Activated CD4-positive, alpha-beta memory T cell treated with anti-CD3 and anti-CD28 coated beads for 36 hours (primary cell): ENCODE data around the gene DNHD1. TPM values are rescaled to one million over a fixed set of nuclear protein-coding genes. Genes with fewer than 3 reads are reported as not detected.

Experiments
- CTCF ChIA-PET: fragments of 350-600 bp; sonication (Branson Sonifier 250); formaldehyde crosslinking; loops from one replicate; lab custom pipeline; 2021; ENCODE audit warnings: antibody characterized with exemption, inconsistent platforms; lab: Charles Lee
- POLR2A ChIA-PET: fragments of 350-600 bp; sonication (Branson Sonifier 250); formaldehyde crosslinking; loops from one replicate; lab custom pipeline; 2021; ENCODE audit warnings: antibody characterized with exemption; lab: Charles Lee
- DNase-seq: peaks from one replicate; pipeline ENCODE4 v3.0.0-alpha.2; 2020
- H3K27ac Mint-ChIP-seq: one replicate; pipeline ENCODE4 v1.8.0; 2021; ENCODE audit warnings: mixed read lengths
- H3K27me3 Mint-ChIP-seq: one replicate; pipeline ENCODE4 v1.8.0; 2021; ENCODE audit warnings: mixed read lengths
- H3K36me3 Mint-ChIP-seq: one replicate; pipeline ENCODE4 v1.8.0; 2021; ENCODE audit warnings: mixed read lengths
- H3K4me1 Mint-ChIP-seq: one replicate; pipeline ENCODE4 v1.8.0; 2021; ENCODE audit warnings: low read depth, mixed read lengths
- H3K4me3 Mint-ChIP-seq: one replicate; pipeline ENCODE4 v1.8.0; 2021; ENCODE audit warnings: mild to moderate bottlenecking, mixed read lengths
- H3K9me3 Mint-ChIP-seq: one replicate; pipeline ENCODE4 v1.8.0; 2021; ENCODE audit warnings: mixed read lengths
- intact Hi-C: fragments of 100-400 bp; cut with micrococcal nuclease; formaldehyde crosslinking; loops from one replicate; pipeline ENCODE4 v1.15.1; 2023
- total RNA-seq, 2 experiments: library from RNA; stranded (reverse); gene quantifications; one replicate each; pipeline ENCODE4 v1.2.3, GENCODE V29; 2021

DNHD1 gene
- total RNA-seq, 2 experiments from 2014 or later = 18.6 to 20.3 TPM

DNA sequence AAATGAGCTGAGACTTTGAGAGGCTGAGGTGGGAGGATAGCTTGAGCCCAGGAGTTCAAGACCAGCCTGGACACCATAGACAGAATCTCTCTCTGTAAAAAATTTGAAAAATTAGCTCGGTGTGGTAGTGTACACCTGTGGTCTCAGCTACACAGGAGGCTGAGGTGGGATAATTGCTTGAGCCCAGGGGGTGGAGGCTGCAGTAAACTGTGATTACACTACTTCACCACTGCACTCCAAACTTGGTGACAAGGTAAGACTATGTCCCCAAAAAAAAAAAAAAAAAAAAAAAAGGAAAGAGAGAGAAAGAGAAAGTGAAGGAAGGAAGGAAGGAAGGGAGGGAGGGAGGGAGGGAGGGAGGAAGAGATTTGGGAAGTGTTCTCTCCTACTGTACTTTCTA lies 81.1 kb downstream of the DNHD1 start:
- CTCF ChIA-PET = interaction anchor here (0.8 to 1.9 kb wide), 2 partner anchors 180 to 199 kb away, joined by 3 to 5 read pairs; no protein-coding TSS in a partner anchor
- peaks cover 5% of the 10 kb centered on the region for H3K4me1 Mint-ChIP-seq
- H3K27me3 Mint-ChIP-seq = no peaks in the 10 kb centered on the region
- H3K9me3 Mint-ChIP-seq = peaks cover 6% of the 10 kb centered on the region
- intact Hi-C loops = no loop called here
- H3K36me3 Mint-ChIP-seq = peaks cover 9% of the 10 kb centered on the region
- H3K27ac Mint-ChIP-seq = no peak overlapping the region
- POLR2A ChIA-PET = no interaction called here
- no peak for DNase-seq
- no peak overlapping the region for H3K4me3 Mint-ChIP-seq

DNA sequence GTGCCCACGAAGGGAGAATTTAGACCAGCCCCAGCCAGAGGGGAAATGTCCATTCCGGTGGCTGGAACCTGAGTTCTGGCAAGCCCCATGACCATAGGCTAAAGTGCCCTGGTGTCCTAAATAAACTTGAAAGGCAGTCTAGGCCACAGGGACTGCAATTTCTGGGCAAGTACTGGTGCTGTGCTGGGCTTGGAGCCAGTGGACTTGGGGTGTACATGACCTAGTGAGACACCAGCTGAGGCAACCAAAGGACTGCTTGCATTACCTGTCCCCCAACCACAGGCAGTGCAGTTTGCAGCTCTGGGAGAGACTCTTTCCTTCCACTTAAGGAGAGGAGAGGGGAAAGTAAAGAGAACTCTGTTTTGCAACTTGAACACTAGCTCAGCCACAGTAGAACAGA lies 82.6 kb downstream of the DNHD1 start:
- Mint-ChIP-seq H3K36me3 (peaks cover 24% of the 10 kb centered on the region), H3K9me3 (peaks cover 21% of the 10 kb centered on the region), H3K27me3 (no peaks in the 10 kb centered on the region), H3K4me3 (no peak overlapping the region), H3K4me1 (peaks cover 5% of the 10 kb centered on the region), H3K27ac (no peak overlapping the region)
- ChIA-PET POLR2A (interaction anchor here (0.8 kb wide), 1 partner anchor 10 kb away, joined by 3 read pairs; no protein-coding TSS in a partner anchor), CTCF (no interaction called here)
- intact Hi-C loops = no loop called here
- no peak for DNase-seq

DNA sequence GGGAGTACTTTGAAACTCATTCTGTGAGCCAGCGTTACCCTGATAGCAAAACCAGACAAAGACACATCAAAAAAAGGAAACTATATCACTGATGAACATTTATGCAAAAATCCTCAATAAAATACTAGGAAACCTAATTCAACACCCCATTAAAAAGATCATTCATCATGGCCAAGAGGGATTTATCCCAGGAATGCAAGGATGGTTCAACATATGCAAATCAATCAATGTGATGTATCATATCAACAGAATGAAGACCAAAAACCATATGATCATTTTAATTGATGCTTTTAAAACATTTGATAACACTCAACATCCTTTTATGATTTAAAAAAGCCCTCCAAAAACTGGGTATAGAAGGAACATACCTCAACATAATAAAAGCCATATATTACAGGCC lies 86.5 kb downstream of the DNHD1 start:
- H3K9me3 Mint-ChIP-seq = peaks cover 25% of the 10 kb centered on the region
- H3K27me3 Mint-ChIP-seq = no peaks in the 10 kb centered on the region
- H3K27ac Mint-ChIP-seq = no peak overlapping the region
- ChIA-PET POLR2A (no interaction called here), CTCF (no interaction called here)
- no peak for DNase-seq
- H3K36me3 Mint-ChIP-seq = peaks cover 33% of the 10 kb centered on the region
- no peak overlapping the region for H3K4me3 Mint-ChIP-seq
- no peaks in the 10 kb centered on the region for H3K4me1 Mint-ChIP-seq
- intact Hi-C loops = no loop called here

DNA sequence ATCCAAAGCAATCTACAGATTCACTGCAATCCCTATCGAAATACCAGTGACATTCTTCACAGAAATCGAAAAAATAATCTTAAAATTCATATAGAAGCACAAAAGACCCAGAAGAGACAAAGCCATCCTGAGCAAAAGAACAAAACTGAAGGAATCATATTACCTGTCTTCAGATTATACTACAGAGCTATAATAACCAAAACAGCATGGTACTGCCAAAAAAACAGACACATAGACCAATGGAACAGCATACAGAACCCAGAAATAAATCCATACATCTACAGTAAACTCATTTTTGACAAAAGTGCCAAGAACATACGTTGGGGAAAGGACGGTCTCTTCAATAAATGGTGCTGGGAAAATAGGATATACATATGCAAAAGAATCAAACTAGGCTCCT lies 87.4 kb downstream of the DNHD1 start:
- CTCF ChIA-PET = no interaction called here
- peaks cover 33% of the 10 kb centered on the region for H3K36me3 Mint-ChIP-seq
- H3K4me1 Mint-ChIP-seq = no peaks in the 10 kb centered on the region
- DNase-seq = no peak
- no peak overlapping the region for H3K4me3 Mint-ChIP-seq
- intact Hi-C loops = no loop called here
- POLR2A ChIA-PET = no interaction called here
- H3K9me3 Mint-ChIP-seq = peaks cover 25% of the 10 kb centered on the region
- no peaks in the 10 kb centered on the region for H3K27me3 Mint-ChIP-seq
- H3K27ac Mint-ChIP-seq = no peak overlapping the region

DNA sequence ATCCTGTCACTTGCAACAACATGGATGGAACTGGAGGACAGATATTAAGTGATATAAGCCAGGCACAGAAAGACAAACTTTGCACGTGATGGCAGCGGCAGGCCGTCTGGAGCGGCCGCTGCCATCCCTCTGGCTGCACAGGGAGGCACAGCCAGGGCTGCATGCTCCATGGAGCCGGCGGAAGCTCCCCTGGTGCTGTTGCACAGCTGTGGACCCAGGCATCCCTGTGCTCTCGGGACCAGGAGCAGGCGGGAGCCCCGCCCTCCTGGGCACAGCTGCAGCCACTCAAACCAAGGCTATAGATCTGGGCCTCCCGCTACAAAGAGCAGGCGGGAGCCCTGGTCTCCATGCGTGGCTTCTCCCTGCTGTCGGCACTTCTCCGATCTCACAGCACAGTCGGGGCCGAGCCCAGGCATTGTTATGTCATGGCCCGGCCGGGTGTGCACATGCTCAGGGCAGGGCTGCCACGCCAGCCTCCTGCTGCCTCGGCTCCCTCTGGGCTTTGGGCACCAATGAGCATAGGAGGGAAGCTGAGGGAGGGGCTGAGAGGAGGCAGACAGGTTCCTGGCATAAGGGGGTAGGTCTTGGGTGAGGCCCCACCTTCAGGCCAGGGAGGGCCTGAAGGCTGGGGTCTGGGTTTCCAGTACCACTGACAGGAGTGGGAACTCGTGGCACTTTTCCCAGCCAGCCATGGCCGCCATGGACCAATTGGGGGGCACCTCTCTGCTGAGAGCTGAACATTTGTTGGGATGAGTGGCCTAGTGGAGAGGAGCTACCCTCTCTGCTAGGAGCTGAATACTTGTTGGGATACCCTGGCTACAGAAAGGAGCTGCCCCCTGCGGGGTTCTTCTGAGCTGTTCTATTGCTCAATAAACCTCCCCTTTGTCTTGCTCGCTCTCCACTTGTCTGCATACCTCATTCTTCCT lies 89.6 kb downstream of the DNHD1 start:
- no peak overlapping the region for H3K4me3 Mint-ChIP-seq
- ChIA-PET POLR2A (interaction anchor here (1.3 kb wide), 1 partner anchor 10 kb away, joined by 5 read pairs; no protein-coding TSS in a partner anchor), CTCF (no interaction called here)
- no peak overlapping the region for H3K27ac Mint-ChIP-seq
- H3K9me3 Mint-ChIP-seq = peaks cover 25% of the 10 kb centered on the region
- H3K4me1 Mint-ChIP-seq = no peaks in the 10 kb centered on the region
- H3K27me3 Mint-ChIP-seq = no peaks in the 10 kb centered on the region
- H3K36me3 Mint-ChIP-seq = peaks cover 38% of the 10 kb centered on the region
- no peak for DNase-seq
- intact Hi-C loops = no loop called here

DNA sequence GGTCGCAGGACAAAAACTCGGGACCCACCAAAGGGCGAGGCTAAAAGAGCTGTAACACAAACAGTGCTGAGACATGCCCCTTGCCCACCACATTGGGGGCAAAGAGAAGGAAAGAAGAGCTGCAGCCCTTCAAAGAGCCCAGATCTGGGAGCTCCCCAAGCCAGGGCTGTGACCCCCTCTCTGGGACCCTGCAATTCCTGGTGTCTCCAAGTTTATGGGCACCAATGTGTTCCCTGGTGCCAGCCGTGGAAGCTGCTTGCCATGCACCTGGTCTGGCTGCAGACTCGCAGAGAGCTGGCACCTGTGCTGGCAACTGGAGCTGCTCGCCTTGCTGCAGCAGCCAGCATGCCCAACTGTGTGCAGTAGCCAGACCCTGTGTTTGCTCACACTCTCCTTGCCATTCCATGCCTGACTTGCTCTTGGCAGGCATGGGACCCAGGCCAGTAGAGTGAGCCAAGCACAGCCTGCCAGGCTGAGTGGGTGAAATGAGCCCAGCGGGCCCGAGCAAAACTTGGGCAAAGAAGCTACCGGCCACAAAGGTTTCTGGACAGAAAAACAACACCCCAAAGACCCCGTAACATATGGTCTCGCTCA lies 90.4 kb downstream of the DNHD1 start:
- ChIA-PET CTCF (no interaction called here), POLR2A (interaction anchor here (1.3 kb wide), 1 partner anchor 9 kb away, joined by 5 read pairs; no protein-coding TSS in a partner anchor)
- DNase-seq = no peak
- Mint-ChIP-seq H3K9me3 (peaks cover 23% of the 10 kb centered on the region), H3K4me1 (no peaks in the 10 kb centered on the region), H3K27ac (no peak overlapping the region), H3K27me3 (no peaks in the 10 kb centered on the region), H3K4me3 (no peak overlapping the region), H3K36me3 (peaks cover 38% of the 10 kb centered on the region)
- intact Hi-C loops = no loop called here

DNA sequence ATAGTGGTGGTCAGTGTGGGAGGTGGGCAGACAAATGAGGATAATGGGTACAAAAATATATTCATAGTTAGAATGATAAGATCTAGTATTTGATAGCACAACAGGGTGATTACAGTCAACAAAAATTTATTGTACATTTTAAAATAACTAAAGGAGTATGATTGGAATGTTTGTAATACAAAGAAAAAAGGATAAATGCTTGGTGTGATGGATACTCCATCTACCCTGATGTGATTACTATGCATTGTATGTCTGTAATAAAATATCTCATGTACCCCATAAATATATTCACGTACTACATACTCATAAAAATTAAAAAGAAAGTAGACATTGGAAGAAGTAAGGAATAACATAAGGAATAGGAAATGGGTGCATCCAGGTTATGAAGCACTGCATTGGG lies 90.9 kb downstream of the DNHD1 start:
- DNase-seq = no peak
- Mint-ChIP-seq H3K27ac (no peak overlapping the region), H3K4me3 (no peak overlapping the region), H3K9me3 (peaks cover 20% of the 10 kb centered on the region), H3K27me3 (no peaks in the 10 kb centered on the region), H3K36me3 (peaks cover 34% of the 10 kb centered on the region), H3K4me1 (no peaks in the 10 kb centered on the region)
- ChIA-PET POLR2A (interaction anchor here (1.3 kb wide), 1 partner anchor 9 kb away, joined by 5 read pairs; no protein-coding TSS in a partner anchor), CTCF (no interaction called here)
- intact Hi-C loops = no loop called here

DNA sequence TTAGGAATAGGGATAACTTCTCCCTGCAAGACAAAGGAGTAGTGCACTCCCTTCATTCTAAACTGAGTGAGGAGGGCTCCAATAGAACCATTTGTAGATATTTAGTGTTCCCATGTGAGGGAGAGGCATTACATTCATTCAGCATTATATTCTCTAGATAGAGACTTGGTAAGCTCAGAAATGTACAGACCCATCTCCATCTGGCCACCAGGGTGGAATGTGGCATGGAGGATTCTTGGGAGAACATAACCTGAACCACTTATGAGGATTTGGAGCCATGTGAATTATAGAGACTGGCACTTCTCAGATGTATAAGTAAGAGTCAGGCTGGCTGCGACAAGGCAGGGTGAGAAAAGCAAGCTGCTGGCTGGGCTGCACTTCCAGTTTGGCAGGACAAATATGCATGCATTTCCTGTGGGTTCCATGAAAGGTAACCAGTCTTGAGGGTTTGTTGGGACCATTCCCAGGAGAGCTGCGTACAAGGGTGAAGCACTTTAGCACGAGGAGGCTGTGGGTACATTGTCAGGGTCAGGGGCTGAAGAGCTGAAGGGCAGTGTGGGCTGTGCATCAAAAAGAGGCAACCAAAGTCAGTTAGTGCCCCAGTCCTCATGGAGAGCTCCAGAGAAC lies 97.2 kb downstream of the DNHD1 start:
- intact Hi-C loops = no loop called here
- ChIA-PET POLR2A (interaction anchor here (1.2 kb wide), 1 partner anchor 9 kb away, joined by 3 read pairs; no protein-coding TSS in a partner anchor), CTCF (interaction anchor here (0.6 to 1.8 kb wide), 5 partner anchors 89 to 215 kb away, joined by 3 to 4 read pairs (median 3); partner anchors contain the start of gene MRPL17)
- H3K9me3 Mint-ChIP-seq = no peaks in the 10 kb centered on the region
- H3K27ac Mint-ChIP-seq = no peak overlapping the region
- DNase-seq = no peak
- peaks cover 41% of the 10 kb centered on the region for H3K36me3 Mint-ChIP-seq
- no peak overlapping the region for H3K4me3 Mint-ChIP-seq
- no peaks in the 10 kb centered on the region for H3K27me3 Mint-ChIP-seq
- H3K4me1 Mint-ChIP-seq = peaks cover 29% of the 10 kb centered on the region

DNA sequence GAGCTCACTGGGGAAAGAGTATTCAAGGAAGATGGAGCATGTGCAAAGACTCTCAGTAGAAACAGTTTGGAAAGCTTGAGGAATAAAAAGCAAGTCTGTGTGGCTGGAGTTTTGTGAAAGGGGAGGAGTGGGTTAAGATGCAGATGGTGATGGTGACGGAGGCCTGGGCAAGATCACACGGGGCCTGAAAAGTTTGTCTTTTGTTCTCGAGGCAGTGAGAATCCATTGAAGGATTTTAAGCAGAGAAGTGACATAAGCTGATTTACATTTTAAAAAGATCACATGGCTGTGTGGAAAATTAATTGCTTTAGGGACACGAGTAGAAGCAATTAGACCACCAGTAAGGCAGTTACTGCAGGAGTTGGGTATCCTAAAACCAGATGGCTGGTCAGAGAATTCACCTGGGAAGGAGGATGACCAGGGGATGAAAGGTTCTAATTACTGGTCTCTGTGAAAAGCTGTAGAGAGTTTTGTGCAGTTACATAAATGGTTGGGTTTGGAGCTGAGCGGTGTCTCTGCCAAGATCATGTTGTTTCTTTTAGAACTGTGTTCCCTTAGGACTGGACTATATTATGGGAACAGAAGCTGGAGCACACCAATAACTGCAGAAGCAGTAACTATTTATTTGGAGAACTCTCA lies 99.3 kb downstream of the DNHD1 start:
- no peak for DNase-seq
- Mint-ChIP-seq H3K27me3 (no peaks in the 10 kb centered on the region), H3K9me3 (no peaks in the 10 kb centered on the region), H3K4me1 (peaks cover 37% of the 10 kb centered on the region), H3K27ac (peak overlapping the region; percentile 7), H3K36me3 (peaks cover 45% of the 10 kb centered on the region), H3K4me3 (no peak overlapping the region)
- intact Hi-C loops = no loop called here
- ChIA-PET POLR2A (interaction anchor here (2.4 kb wide), 1 partner anchor 9 kb away, joined by 5 read pairs; no protein-coding TSS in a partner anchor), CTCF (interaction anchor here (0.7 to 1.4 kb wide), 6 partner anchors 15 to 110 kb away, joined by 3 to 6 read pairs (median 4); partner anchors contain the start of genes MRPL17 and TAF10)

DNA sequence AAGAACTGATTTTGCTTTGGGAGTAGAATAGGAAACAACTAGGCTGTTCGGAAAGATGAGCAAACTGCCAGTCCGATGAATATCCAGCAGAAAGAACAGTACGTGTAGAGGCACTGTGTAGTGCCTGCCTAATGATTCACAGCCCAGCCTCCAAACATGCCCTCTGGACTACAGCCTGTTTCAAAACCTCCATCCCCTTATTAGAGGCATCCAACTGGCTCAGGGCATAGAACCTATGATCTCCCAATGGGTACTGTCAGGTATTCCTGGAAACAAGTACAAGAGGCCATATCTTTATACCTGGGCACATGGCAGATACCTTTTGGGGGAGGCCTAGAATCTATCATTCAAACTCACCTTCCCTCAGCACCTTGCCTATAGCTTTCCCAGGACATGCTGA lies 101.5 kb downstream of the DNHD1 start:
- Mint-ChIP-seq H3K4me3 (no peak overlapping the region), H3K36me3 (peaks cover 40% of the 10 kb centered on the region), H3K9me3 (no peaks in the 10 kb centered on the region), H3K4me1 (peaks cover 48% of the 10 kb centered on the region), H3K27ac (no peak overlapping the region), H3K27me3 (no peaks in the 10 kb centered on the region)
- CTCF ChIA-PET = interaction anchor here (0.6 to 0.9 kb wide), 2 partner anchors 85 to 108 kb away, joined by 3 read pairs; partner anchors contain the start of gene MRPL17
- POLR2A ChIA-PET = no interaction called here
- no peak for DNase-seq
- intact Hi-C loops = no loop called here

DNA sequence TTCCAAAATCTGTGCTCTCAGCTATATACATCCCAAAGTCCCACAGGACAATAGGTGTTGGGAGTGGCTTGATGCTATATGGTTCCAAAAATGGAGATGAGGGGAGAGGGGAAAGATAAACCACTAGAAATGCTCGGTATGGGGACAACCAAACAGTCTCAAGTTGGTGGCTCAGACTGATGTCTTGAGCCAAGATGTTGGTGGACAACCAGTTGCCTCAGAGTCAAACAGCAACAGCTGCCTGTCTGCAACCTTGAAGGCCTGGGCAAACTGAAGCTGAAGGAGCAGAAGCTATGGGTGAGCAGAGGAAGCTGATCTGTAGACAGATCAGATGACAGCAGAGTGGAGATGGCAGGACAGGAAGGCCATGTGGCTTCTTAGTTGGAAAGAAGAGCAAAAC lies 102.4 kb downstream of the DNHD1 start:
- peaks cover 34% of the 10 kb centered on the region for H3K36me3 Mint-ChIP-seq
- H3K27ac Mint-ChIP-seq = no peak overlapping the region
- H3K27me3 Mint-ChIP-seq = no peaks in the 10 kb centered on the region
- no peak for DNase-seq
- CTCF ChIA-PET = interaction anchor here (0.9 to 1.1 kb wide), 4 partner anchors 68 to 158 kb away, joined by 3 read pairs; partner anchors contain the start of gene MRPL17
- no peaks in the 10 kb centered on the region for H3K9me3 Mint-ChIP-seq
- H3K4me3 Mint-ChIP-seq = no peak overlapping the region
- POLR2A ChIA-PET = interaction anchor here (0.7 kb wide), 1 partner anchor 10 kb away, joined by 4 read pairs; no protein-coding TSS in a partner anchor
- peaks cover 40% of the 10 kb centered on the region for H3K4me1 Mint-ChIP-seq
- intact Hi-C loops = no loop called here
